Skeletal muscle satellite cell (primary cell): ENCODE measurements around the gene WWOX.

Experiments
- H3K27me3 ChIP-seq: 2 replicates; pipeline ENCODE4 v1.7.0; 2013; ENCODE audit warnings: low read length; ENCODE audit not compliant: control insufficient read depth, insufficient read depth
- H3K36me3 ChIP-seq: 2 replicates; pipeline ENCODE4 v1.7.0; 2013; ENCODE audit warnings: mild to moderate bottlenecking, control low read depth, low read length; ENCODE audit not compliant: insufficient read depth
- H3K4me1 ChIP-seq: 2 replicates; pipeline ENCODE4 v1.7.0; 2013; ENCODE audit warnings: low read length; ENCODE audit not compliant: control insufficient read depth, insufficient read depth
- H3K4me2 ChIP-seq: 2 replicates; pipeline ENCODE4 v1.7.0; 2013; ENCODE audit warnings: mild to moderate bottlenecking, low read length
- H3K4me3 ChIP-seq: 2 replicates; pipeline ENCODE4 v1.7.0; 2013; ENCODE audit warnings: low read length
- H3K9ac ChIP-seq: 2 replicates; pipeline ENCODE4 v1.7.0; 2013; ENCODE audit warnings: mild to moderate bottlenecking, low read depth, low read length, moderate library complexity
- H3K9me3 ChIP-seq: replicated peaks from 2 replicates; pipeline ENCODE4 v1.7.0; 2013; ENCODE audit warnings: mild to moderate bottlenecking, control low read depth, low read length

The WWOX gene

GRCh38 chr16:78915811-78916345 is 816.4 kb downstream of the WWOX start:
- Histone ChIP-seq H3K27me3 (no peaks in the 10 kb centered on the region), H3K9ac (no peak overlapping the region), H3K4me1 (no peaks in the 10 kb centered on the region), H3K4me3 (no peak overlapping the region), H3K4me2 (no peak overlapping the region), H3K36me3 (no peaks in the 10 kb centered on the region), H3K9me3 (peaks cover 3% of the 10 kb centered on the region)

GRCh38 chr16:78916928-78917545 is 817.6 kb downstream of the WWOX start:
- Histone ChIP-seq H3K4me1 (no peaks in the 10 kb centered on the region), H3K4me3 (no peak overlapping the region), H3K27me3 (no peaks in the 10 kb centered on the region), H3K9ac (no peak overlapping the region), H3K36me3 (no peaks in the 10 kb centered on the region), H3K4me2 (no peak overlapping the region), H3K9me3 (peaks cover 12% of the 10 kb centered on the region)

- no peak overlapping the region for H3K9ac ChIP-seq
- no peak overlapping the region for H3K4me3 ChIP-seq
- H3K9me3 ChIP-seq: peaks cover 10% of the 10 kb centered on the region
- H3K4me1 ChIP-seq: no peaks in the 10 kb centered on the region
- H3K4me2 ChIP-seq: no peak overlapping the region
- H3K36me3 ChIP-seq: no peaks in the 10 kb centered on the region
- H3K27me3 ChIP-seq: no peaks in the 10 kb centered on the region
Observed at GRCh38 chr16:78918805-78919305, 819.4 kb downstream of the WWOX start.

GRCh38 chr16:78919852-78920251 is 820.4 kb downstream of the WWOX start:
- Histone ChIP-seq H3K27me3 (no peaks in the 10 kb centered on the region), H3K4me1 (no peaks in the 10 kb centered on the region), H3K4me2 (no peak overlapping the region), H3K9ac (no peak overlapping the region), H3K4me3 (no peak overlapping the region), H3K36me3 (no peaks in the 10 kb centered on the region), H3K9me3 (peaks cover 10% of the 10 kb centered on the region)

- H3K36me3 ChIP-seq: no peaks in the 10 kb centered on the region
- H3K4me2 ChIP-seq: no peak overlapping the region
- H3K4me1 ChIP-seq: no peaks in the 10 kb centered on the region
- no peak overlapping the region for H3K4me3 ChIP-seq
- no peak overlapping the region for H3K9ac ChIP-seq
- H3K9me3 ChIP-seq: peaks cover 10% of the 10 kb centered on the region
- H3K27me3 ChIP-seq: no peaks in the 10 kb centered on the region
Observed at GRCh38 chr16:78920621-78921020, 821.2 kb downstream of the WWOX start.

- Histone ChIP-seq H3K9me3 (peaks cover 15% of the 10 kb centered on the region), H3K36me3 (no peaks in the 10 kb centered on the region), H3K27me3 (no peaks in the 10 kb centered on the region), H3K4me3 (no peak overlapping the region), H3K4me1 (no peaks in the 10 kb centered on the region), H3K9ac (no peak overlapping the region), H3K4me2 (no peak overlapping the region)
Observed at GRCh38 chr16:78925083-78925767, 825.8 kb downstream of the WWOX start.

- no peak overlapping the region for H3K4me3 ChIP-seq
Observed at GRCh38 chr16:78926723-78927210, 827.3 kb downstream of the WWOX start.

GRCh38 chr16:78927766-78928165 is 828.3 kb downstream of the WWOX start:
- no peak overlapping the region for H3K4me3 ChIP-seq
- no peak overlapping the region for H3K9ac ChIP-seq
- no peaks in the 10 kb centered on the region for H3K4me1 ChIP-seq
- no peaks in the 10 kb centered on the region for H3K36me3 ChIP-seq
- no peak overlapping the region for H3K4me2 ChIP-seq
- no peaks in the 10 kb centered on the region for H3K27me3 ChIP-seq
- peaks cover 9% of the 10 kb centered on the region for H3K9me3 ChIP-seq

More at GRCh38 chr16:78926723-78927210, 827.3 kb downstream of the WWOX start:
- Histone ChIP-seq H3K4me2 (no peak overlapping the region), H3K4me1 (no peaks in the 10 kb centered on the region), H3K9ac (no peak overlapping the region), H3K36me3 (no peaks in the 10 kb centered on the region), H3K9me3 (peaks cover 9% of the 10 kb centered on the region), H3K27me3 (no peaks in the 10 kb centered on the region)

GRCh38 chr16:78929841-78930240 is 830.4 kb downstream of the WWOX start:
- H3K4me3 ChIP-seq: no peak overlapping the region
- peaks cover 9% of the 10 kb centered on the region for H3K9me3 ChIP-seq
- no peaks in the 10 kb centered on the region for H3K27me3 ChIP-seq
- H3K36me3 ChIP-seq: no peaks in the 10 kb centered on the region
- H3K9ac ChIP-seq: no peak overlapping the region
- no peaks in the 10 kb centered on the region for H3K4me1 ChIP-seq
- no peak overlapping the region for H3K4me2 ChIP-seq

- H3K4me1 ChIP-seq: no peaks in the 10 kb centered on the region
- no peak overlapping the region for H3K4me3 ChIP-seq
- H3K9ac ChIP-seq: no peak overlapping the region
- no peaks in the 10 kb centered on the region for H3K36me3 ChIP-seq
- no peaks in the 10 kb centered on the region for H3K27me3 ChIP-seq
- H3K4me2 ChIP-seq: no peak overlapping the region
- peaks cover 9% of the 10 kb centered on the region for H3K9me3 ChIP-seq
Observed at GRCh38 chr16:78930561-78930960, 831.1 kb downstream of the WWOX start.

- Histone ChIP-seq H3K36me3 (no peaks in the 10 kb centered on the region), H3K4me3 (no peak overlapping the region), H3K9me3 (peaks cover 9% of the 10 kb centered on the region), H3K4me1 (no peaks in the 10 kb centered on the region), H3K4me2 (no peak overlapping the region), H3K27me3 (no peaks in the 10 kb centered on the region), H3K9ac (no peak overlapping the region)
Observed at GRCh38 chr16:78931267-78931666, 831.8 kb downstream of the WWOX start.
